Effector memory CD4-positive, alpha-beta T cell (primary cell): Measurements from ENCODE around the gene A3GALT2.
A peak's percentile ranks its signal among the peaks of the same experiment; 100 is the strongest.

ENCODE experiments used
- DNase-seq, 3 donors: peaks; one replicate each; pipeline ENCODE4 v3.0.0-alpha.2; 2020
- H3K27ac ChIP-seq: 2 replicates; pipeline ENCODE4 v1.7.0; 2013; ENCODE audit warnings: mild to moderate bottlenecking, low read length, moderate library complexity; ENCODE audit not compliant: insufficient read depth, poor library complexity, severe bottlenecking
- H3K27me3 ChIP-seq: replicated peaks from 2 replicates; pipeline ENCODE4 v1.7.0; 2013; ENCODE audit warnings: mild to moderate bottlenecking, low read length; ENCODE audit not compliant: insufficient read depth, control insufficient read depth, poor library complexity, severe bottlenecking
- H3K36me3 ChIP-seq: 2 replicates; pipeline ENCODE4 v1.7.0; 2013; ENCODE audit warnings: mild to moderate bottlenecking, low read length, moderate library complexity; ENCODE audit not compliant: control insufficient read depth, insufficient read depth
- H3K4me1 ChIP-seq: 2 replicates; pipeline ENCODE4 v1.7.0; 2013; ENCODE audit warnings: low read length, mild to moderate bottlenecking; ENCODE audit not compliant: control insufficient read depth, insufficient read depth, poor library complexity, severe bottlenecking
- H3K4me3 ChIP-seq: 2 replicates; pipeline ENCODE4 v1.7.0; 2013; ENCODE audit warnings: low read length, low read depth, mild to moderate bottlenecking; ENCODE audit not compliant: insufficient read depth, poor library complexity, severe bottlenecking
- H3K9me3 ChIP-seq: 2 replicates; pipeline ENCODE4 v1.7.0; 2013; ENCODE audit warnings: mild to moderate bottlenecking, low read length, moderate library complexity; ENCODE audit not compliant: control insufficient read depth

A3GALT2 gene

DNA sequence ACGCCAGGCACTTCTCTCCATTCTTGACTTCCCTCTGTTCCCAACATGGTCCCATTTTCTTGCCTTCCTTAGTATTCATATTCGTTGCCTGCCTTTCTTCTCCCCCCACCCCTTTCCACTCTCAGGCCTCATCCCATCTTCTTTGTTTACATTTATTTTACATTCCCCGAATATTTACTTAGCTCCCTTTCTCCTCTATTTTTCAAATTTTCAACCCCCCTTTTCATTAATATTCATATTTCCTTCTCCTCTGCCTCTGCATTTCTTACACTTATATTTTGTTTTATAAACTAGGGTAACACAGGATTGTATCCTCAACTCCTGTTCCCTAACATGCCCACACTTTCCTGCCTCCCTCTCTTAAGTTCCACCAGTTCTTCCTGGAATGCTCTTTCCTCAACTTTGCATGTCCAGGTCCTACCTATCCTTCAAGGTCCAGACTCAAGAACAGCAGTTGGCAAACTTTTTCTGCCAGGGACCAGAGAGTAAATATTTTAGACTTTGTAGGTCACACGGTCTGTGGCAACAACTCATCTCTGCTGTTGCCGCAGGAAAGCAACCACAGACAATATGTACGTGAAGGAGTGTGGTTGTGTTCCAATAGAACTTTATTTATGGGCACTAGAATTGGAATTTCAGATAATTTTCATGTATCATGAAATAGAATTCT lies 29.8 kb upstream of the A3GALT2 start:
- DNase-seq, result no peak
- Histone ChIP-seq H3K27me3 (no peaks in the 10 kb centered on the region), H3K27ac (peak overlapping the region; percentile 61), H3K4me1 (peaks cover 21% of the 10 kb centered on the region), H3K9me3 (no peaks in the 10 kb centered on the region), H3K4me3 (peak overlapping the region; percentile 89), H3K36me3 (no peaks in the 10 kb centered on the region)

DNA sequence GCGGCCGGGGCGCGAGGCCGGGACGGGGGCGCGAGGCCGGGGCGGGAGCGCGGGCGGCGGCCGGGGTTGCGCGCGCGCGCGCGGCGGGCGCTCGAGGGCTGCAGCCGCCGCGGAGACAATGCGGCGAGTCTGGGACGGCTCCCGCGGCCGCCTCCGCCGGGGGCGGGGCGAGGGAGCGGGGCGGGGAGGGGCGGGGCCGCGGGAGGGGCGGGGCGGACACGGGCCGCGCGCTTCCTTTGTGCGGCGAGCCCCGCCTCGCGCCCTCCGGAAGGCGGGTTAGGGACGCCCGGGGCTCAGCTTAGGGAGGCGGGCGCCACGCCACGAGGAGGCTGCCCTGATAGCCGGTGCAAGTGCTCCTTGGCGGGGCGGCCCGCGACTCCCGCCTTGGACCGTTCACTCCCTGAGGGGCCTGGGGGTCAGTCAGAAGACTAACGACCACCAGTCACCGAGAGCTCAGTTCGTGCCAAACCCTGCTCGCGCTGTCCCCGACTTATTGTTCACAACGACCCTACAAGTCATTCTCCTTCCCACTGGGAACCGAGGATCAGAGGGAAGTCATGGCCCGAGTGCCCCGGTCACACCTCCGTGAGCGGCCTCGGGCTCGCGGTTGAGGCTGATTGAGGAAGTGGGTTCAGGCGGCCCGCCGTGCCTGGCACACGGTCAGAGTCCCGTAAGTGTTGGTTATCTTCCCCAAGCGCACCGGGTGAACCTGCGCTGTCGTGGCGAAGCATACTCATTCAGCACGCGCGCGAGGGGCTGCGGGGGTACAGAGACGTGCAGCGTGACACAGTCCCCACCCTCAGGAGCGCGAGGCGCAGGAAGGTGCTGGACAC lies 29.1 kb upstream of the A3GALT2 start:
- DNase-seq, result peak; percentile 71 to 73 (median 73)
- no peaks in the 10 kb centered on the region for H3K27me3 ChIP-seq
- H3K4me3 ChIP-seq, result peak overlapping the region; percentile 89
- no peaks in the 10 kb centered on the region for H3K9me3 ChIP-seq
- H3K36me3 ChIP-seq, result no peaks in the 10 kb centered on the region
- H3K27ac ChIP-seq, result peak overlapping the region; percentile 61
- H3K4me1 ChIP-seq, result peaks cover 21% of the 10 kb centered on the region

DNA sequence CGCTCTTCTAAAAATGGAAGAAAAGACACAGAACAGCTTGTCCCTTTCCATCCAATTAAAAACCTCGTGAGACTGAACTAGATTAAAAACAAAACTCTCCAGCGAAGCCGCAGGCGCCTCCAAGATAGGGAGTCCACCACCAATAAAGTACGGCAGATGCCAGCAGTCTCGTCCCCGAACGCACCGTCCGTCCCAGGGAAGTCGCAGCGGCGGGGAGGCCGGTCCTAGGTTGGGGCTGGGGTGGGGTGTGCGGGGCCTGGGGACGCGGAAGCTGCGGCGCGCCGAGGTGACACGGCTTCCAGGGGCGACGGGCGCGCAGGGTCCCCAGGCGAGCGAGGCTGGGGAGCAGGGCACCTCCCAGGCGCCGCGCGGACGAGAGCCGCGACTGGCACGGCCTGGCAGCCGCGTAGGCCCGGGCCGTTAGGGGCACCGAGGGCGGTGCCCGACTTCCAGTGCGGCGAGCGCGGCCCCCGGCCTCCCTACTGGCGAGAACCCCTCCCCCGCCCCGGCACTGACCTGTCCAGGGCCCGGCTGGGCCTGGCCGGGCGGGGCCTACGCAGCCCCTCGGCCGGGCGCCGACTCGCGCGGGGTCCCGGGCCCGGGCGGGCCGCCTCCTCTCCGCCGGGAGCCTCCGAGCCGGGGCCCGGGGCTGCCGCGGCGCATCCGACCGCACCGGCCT lies 28.3 kb upstream of the A3GALT2 start:
- peaks cover 21% of the 10 kb centered on the region for H3K4me1 ChIP-seq
- no peaks in the 10 kb centered on the region for H3K9me3 ChIP-seq
- peak; percentile 13 to 34 (median 26) for DNase-seq
- peak overlapping the region; percentile 72 for H3K4me3 ChIP-seq
- H3K27ac ChIP-seq, result peak overlapping the region; percentile 61
- no peaks in the 10 kb centered on the region for H3K27me3 ChIP-seq
- H3K36me3 ChIP-seq, result no peaks in the 10 kb centered on the region

- Histone ChIP-seq H3K4me1 (peaks cover 21% of the 10 kb centered on the region), H3K9me3 (no peaks in the 10 kb centered on the region), H3K36me3 (peaks cover under 1% of the 10 kb centered on the region), H3K27me3 (no peaks in the 10 kb centered on the region), H3K4me3 (peak overlapping the region; percentile 72), H3K27ac (peak overlapping the region; percentile 61)
- DNase-seq, result no peak
Observed at GRCh38 chr1:33348676-33349080, 27.8 kb upstream of the A3GALT2 start.

- Histone ChIP-seq H3K9me3 (no peaks in the 10 kb centered on the region), H3K4me1 (peaks cover 21% of the 10 kb centered on the region), H3K36me3 (peaks cover 2% of the 10 kb centered on the region), H3K27me3 (no peaks in the 10 kb centered on the region), H3K4me3 (peak overlapping the region; percentile 72), H3K27ac (no peak overlapping the region)
- no peak for DNase-seq
Observed at GRCh38 chr1:33348194-33348593, 27.3 kb upstream of the A3GALT2 start.

GRCh38 chr1:33347650-33347992 lies 26.7 kb upstream of the A3GALT2 start:
- H3K9me3 ChIP-seq, result no peaks in the 10 kb centered on the region
- H3K4me1 ChIP-seq, result peaks cover 21% of the 10 kb centered on the region
- peaks cover 2% of the 10 kb centered on the region for H3K36me3 ChIP-seq
- no peak overlapping the region for H3K4me3 ChIP-seq
- no peaks in the 10 kb centered on the region for H3K27me3 ChIP-seq
- H3K27ac ChIP-seq, result no peak overlapping the region
- no peak for DNase-seq

- Histone ChIP-seq H3K36me3 (peaks cover 3% of the 10 kb centered on the region), H3K4me3 (no peak overlapping the region), H3K27ac (no peak overlapping the region), H3K9me3 (no peaks in the 10 kb centered on the region), H3K27me3 (no peaks in the 10 kb centered on the region), H3K4me1 (peaks cover 21% of the 10 kb centered on the region)
- no peak for DNase-seq
Observed at GRCh38 chr1:33346927-33347649, 26.2 kb upstream of the A3GALT2 start.

DNA sequence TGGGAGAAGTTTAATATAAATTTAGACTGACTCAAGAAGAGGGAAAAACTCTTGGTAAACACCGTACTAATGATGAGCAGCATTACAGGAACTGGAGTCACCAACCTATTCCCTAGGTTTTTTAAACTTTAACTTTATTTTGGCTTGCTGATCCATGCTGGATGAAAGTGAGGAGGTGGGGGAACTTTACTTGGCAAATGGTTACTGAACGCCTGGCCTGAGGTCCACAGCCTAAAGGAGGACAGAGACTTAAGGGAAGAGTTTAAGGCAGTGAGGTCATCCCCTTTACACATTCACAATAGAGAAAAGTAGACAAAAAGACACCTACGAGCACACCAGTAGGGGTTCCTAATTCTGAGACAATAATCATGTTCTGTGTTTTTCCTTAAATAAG lies 25.6 kb upstream of the A3GALT2 start:
- Histone ChIP-seq H3K4me3 (no peak overlapping the region), H3K27me3 (no peaks in the 10 kb centered on the region), H3K9me3 (no peaks in the 10 kb centered on the region), H3K27ac (no peak overlapping the region), H3K36me3 (peaks cover 8% of the 10 kb centered on the region), H3K4me1 (peaks cover 21% of the 10 kb centered on the region)
- DNase-seq, result no peak

- no peak overlapping the region for H3K27ac ChIP-seq
Observed at GRCh38 chr1:33344896-33345560, 24.1 kb upstream of the A3GALT2 start.

More at GRCh38 chr1:33344896-33345560, 24.1 kb upstream of the A3GALT2 start:
- no peak for DNase-seq
- Histone ChIP-seq H3K4me3 (no peak overlapping the region), H3K36me3 (peaks cover 8% of the 10 kb centered on the region), H3K4me1 (peaks cover 17% of the 10 kb centered on the region), H3K27me3 (no peaks in the 10 kb centered on the region), H3K9me3 (no peaks in the 10 kb centered on the region)
